Measurements from ENCODE around the gene NCLN. TPM values are rescaled to one million over a fixed set of nuclear protein-coding genes. Genes with fewer than 3 reads are reported as not detected.

The NCLN gene, protein sequence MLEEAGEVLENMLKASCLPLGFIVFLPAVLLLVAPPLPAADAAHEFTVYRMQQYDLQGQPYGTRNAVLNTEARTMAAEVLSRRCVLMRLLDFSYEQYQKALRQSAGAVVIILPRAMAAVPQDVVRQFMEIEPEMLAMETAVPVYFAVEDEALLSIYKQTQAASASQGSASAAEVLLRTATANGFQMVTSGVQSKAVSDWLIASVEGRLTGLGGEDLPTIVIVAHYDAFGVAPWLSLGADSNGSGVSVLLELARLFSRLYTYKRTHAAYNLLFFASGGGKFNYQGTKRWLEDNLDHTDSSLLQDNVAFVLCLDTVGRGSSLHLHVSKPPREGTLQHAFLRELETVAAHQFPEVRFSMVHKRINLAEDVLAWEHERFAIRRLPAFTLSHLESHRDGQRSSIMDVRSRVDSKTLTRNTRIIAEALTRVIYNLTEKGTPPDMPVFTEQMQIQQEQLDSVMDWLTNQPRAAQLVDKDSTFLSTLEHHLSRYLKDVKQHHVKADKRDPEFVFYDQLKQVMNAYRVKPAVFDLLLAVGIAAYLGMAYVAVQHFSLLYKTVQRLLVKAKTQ
- 65.8 TPM for polyA plus RNA-seq (2012; ENCODE audit: insufficient read depth, insufficient read length)

DNA sequence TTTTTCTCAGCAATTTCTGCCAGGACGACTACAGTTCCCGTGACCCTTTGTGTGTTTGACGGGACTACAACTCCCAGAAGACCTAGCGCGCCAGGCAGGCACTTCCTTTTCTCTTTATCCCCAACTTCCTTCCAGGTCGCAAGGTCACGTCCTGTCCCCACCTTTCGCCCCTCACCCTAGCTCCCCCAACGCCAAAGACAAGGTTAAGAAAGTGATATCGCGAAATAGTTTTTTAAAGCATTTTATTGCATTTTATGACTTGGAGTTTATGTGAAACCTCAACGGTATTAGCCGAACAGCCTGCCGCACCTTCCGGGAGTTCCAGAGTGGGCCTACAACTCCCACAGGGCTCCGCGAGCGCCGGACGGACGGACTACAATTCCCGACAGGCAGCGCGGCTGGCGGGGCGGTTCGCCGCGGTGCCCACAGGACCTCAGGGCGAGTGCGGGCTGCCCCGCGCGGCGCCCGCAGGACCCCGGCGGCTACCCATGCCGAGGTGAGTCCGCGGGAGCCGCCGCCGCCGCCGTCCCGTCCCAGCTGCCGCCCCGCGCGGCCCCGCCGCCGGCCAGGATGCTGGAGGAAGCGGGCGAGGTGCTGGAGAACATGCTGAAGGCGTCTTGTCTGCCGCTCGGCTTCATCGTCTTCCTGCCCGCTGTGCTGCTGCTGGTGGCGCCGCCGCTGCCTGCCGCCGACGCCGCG lies at the start of gene NCLN:
NCLN (plus strand) TSS at position 470 of the 699 bp plus-strand sequence; CDS start at position 571, 101 bp downstream.
- peak within 1 kb of the TSS; percentile 90 for H3K4me3 ChIP-seq (ENCODE audit: low read length)
- DNase-seq (ENCODE audit: low read depth, low spot score): peak; percentile 94

DNA sequence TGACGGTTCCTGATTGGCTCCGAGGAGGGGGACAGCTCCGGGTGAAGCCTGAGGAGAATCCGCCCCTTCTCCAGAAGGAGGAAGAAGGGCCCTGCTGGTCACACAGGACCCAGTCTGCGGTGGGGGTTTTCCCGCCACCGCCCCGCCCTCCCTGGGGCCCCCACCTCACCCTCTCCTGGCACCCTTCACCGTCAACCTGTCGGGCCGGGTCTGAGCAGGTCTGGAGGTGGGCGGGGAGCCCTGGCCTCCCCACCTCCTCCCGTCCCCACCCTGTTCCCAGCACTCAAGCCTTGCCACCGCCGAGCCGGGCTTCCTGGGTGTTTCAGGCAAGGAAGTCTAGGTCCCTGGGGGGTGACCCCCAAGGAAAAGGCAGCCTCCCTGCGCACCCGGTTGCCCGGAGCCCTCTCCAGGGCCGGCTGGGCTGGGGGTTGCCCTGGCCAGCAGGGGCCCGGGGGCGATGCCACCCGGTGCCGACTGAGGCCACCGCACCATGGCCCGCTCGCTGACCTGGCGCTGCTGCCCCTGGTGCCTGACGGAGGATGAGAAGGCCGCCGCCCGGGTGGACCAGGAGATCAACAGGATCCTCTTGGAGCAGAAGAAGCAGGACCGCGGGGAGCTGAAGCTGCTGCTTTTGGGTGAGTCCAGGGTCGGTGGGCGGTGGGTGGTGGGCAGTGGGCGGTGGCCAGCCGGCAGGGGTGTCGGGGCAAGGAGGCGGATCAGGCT lies 49.6 kb upstream of the NCLN start, which contains the start of gene GNA15:
GNA15 (plus strand) TSS at position 73 of the 723 bp plus-strand sequence; CDS start at position 491, 418 bp downstream.
- DNase-seq (ENCODE audit: low read depth, low spot score): peak; percentile 61
- H3K4me3 ChIP-seq (ENCODE audit: low read length): peak within 1 kb of the TSS; percentile 86

DNA sequence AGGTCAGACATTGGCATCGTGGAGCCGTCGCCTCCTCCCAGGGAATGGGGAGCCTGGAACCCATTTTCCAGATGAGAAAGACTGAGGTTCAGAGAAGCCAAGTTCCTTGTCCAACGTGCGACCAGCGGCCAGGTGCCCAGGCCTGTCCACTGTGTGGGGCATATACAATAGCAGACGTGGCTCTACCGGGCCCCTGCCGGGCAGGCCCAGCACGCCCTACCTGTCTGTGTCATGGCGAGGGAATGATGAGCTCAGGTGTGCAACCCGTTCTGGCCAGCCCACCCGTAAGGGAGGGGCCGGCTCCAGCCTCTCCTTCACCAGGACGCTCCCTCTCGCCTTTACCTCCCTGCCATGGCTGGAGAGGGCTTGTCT lies 49.1 kb upstream of the NCLN start:
- DNase-seq (ENCODE audit: low read depth, low spot score): no peak
- H3K4me3 ChIP-seq (ENCODE audit: low read length): peak overlapping the region; percentile 86

DNA sequence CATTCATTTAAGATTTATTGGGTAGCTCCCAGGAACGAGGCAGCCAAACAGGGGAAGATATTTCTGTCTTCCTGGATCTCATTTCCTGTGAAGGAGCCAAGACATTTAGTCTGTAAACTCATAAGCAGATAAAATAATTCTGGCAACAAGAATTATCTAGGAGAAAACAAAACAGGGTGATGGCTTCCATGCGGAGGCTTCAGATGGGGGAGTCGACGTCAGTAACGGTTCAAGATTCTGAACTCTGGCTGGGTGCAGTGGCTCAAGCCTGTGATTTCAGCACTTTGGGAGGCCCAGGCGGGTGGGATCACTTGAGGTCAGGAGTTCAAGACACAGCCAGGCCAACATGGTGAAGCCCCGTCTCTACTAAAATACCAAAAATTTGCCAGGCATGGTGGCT lies 48.6 kb upstream of the NCLN start:
- H3K4me3 ChIP-seq (ENCODE audit: low read length): peak overlapping the region; percentile 86
- no peak for DNase-seq (ENCODE audit: low read depth, low spot score)

GRCh38 chr19:3138268-3138667 lies 47.5 kb upstream of the NCLN start:
- no peak for DNase-seq (ENCODE audit: low read depth, low spot score)
- no peak overlapping the region for H3K4me3 ChIP-seq (ENCODE audit: low read length)

DNA sequence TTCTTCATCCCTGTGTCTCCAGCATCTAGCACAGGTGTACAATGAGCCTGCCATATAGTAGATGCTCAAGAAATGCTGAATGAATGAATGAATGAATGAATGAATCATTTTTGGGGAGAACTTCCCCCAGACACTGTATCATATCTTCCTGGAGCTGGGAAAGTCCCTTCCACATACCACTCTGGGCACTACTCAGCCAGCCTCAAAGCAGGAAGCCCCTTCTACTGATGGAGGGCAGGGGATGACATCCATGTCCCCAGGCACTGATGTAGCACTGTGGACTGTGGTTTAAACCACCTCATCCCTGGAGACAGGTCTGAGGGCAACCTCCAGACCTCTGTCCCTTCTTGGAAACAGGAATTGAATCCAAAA lies 45.1 kb upstream of the NCLN start:
- DNase-seq (ENCODE audit: low read depth, low spot score): no peak
- no peak overlapping the region for H3K4me3 ChIP-seq (ENCODE audit: low read length)

DNA sequence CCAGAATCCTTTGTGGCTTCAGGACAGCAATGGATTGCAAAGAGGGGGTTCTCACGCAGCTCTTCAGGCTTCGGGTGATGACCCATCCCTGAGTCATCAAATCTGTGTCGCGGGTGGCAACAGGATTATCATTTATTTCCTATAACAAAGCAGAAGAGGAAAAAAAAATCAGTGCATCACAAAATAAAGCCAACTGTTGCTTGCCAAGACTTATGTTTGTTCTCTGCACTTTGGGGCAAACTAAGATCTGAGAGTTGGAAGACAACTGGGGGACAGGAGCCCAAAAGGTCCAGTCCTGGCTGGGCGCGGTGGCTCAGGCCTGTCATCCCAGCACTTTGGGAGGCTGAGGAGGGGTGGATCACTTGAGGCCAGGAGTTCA lies 43.4 kb upstream of the NCLN start:
- no peak for DNase-seq (ENCODE audit: low read depth, low spot score)
- H3K4me3 ChIP-seq (ENCODE audit: low read length): no peak overlapping the region

- H3K4me3 ChIP-seq (ENCODE audit: low read length): no peak overlapping the region
- no peak for DNase-seq (ENCODE audit: low read depth, low spot score)
These were observed 42.9 kb upstream of the NCLN start for GRCh38 chr19:3142781-3143337.

DNA sequence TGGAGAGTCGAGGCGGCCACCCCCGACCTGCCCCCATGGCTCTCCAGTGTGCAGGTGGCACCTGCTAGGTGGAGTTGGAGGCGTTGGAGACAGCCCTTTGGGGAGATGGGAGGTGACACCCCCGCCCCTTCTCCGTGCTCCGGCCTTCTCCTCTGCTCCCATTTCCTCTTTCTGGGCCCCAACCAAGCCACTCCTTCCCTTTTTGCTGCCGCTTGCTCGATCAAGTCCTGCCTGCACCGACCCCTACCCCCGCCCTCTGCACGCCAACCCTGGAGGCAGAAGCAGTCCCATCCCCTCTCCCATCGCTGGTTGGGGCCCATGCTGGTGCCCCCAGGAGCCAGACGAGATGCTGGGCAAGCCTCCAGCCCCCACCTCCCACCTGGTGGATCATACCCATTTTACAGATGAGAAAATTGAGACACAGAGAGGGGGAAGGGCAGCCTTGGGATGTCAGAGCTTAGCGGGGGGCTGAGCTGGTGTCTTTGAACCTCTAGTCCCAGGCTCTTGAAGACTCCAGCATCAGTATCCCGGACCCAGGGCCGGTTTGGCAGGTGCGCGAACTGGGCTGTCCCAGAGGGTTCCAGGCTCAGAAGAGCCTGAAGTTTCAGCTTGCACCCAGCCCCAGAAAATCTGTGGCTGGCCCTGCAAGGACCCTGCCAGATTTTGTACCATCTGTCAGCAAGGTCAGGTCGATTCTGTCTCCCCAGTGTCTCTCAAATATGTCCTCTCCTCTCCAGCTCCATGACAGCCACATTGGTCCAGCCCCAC lies 39.6 kb upstream of the NCLN start:
- no peak for DNase-seq (ENCODE audit: low read depth, low spot score)
- H3K4me3 ChIP-seq (ENCODE audit: low read length): no peak overlapping the region

GRCh38 chr19:3146677-3147100 lies 39.0 kb upstream of the NCLN start:
- no peak for DNase-seq (ENCODE audit: low read depth, low spot score)
- H3K4me3 ChIP-seq (ENCODE audit: low read length): no peak overlapping the region

DNA sequence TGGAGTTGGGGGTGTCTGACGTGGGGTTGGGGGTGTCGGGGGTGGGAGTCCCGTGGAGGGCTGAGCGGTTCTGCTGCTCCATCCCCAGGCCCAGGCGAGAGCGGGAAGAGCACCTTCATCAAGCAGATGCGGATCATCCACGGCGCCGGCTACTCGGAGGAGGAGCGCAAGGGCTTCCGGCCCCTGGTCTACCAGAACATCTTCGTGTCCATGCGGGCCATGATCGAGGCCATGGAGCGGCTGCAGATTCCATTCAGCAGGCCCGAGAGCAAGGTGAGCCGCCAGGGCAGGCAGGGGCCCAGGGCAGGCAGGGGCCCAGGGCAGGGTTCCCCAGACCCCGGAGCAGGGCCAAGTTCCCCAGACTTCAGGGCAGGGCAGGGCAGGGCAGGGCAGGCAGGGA lies 37.2 kb upstream of the NCLN start:
- no peak overlapping the region for H3K4me3 ChIP-seq (ENCODE audit: low read length)
- DNase-seq (ENCODE audit: low read depth, low spot score): no peak

DNA sequence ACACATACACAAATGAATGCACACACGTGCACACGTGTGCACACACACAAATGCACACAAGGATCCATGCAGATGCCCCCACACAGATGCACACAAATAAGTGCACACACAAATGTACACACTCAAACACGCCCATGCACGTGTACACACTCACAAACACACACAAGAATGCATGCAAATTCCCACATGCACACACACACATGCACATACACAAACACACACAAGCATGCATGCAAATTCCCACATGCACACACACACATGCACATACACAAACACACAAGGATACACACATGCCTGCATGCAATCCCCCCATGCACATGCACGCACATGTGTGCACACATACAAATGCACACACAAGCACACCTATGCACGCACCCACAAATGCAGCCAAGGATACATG lies 36.6 kb upstream of the NCLN start:
- H3K4me3 ChIP-seq (ENCODE audit: low read length): no peak overlapping the region
- no peak for DNase-seq (ENCODE audit: low read depth, low spot score)

- DNase-seq (ENCODE audit: low read depth, low spot score): no peak
- H3K4me3 ChIP-seq (ENCODE audit: low read length): no peak overlapping the region
These were observed 35.9 kb upstream of the NCLN start for GRCh38 chr19:3149526-3150505.

GRCh38 chr19:3150739-3151329 lies 34.9 kb upstream of the NCLN start:
- H3K4me3 ChIP-seq (ENCODE audit: low read length): no peak overlapping the region
- DNase-seq (ENCODE audit: low read depth, low spot score): no peak

- no peak for DNase-seq (ENCODE audit: low read depth, low spot score)
- H3K4me3 ChIP-seq (ENCODE audit: low read length): no peak overlapping the region
These were observed 33.9 kb upstream of the NCLN start for GRCh38 chr19:3151563-3152418.

DNA sequence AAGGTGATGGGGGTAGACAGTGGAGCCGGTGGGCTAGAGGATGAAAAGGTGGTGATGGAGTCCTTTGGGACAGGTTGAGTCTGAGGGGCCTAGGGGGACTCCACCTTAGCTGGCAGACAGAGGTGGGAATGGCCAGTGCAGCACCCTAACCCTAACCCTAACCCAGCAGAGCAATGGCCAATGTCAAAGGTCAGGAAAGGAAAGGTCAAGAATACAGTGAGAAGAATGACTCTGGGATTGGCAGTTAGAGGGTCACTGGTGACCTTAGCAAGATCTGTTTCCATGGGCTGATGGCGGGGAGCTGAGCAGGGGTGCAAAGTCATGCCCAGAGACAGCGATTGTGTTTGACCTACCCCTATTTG lies 33.3 kb upstream of the NCLN start:
- DNase-seq (ENCODE audit: low read depth, low spot score): no peak
- no peak overlapping the region for H3K4me3 ChIP-seq (ENCODE audit: low read length)
